Endothelial cell (in vitro differentiated cells): Measurements from ENCODE around the gene NRAS. TPM values are rescaled to one million over a fixed set of nuclear protein-coding genes. Genes with fewer than 3 reads are reported as not detected.

Source experiments
- DNase-seq: peaks from one replicate; pipeline ENCODE4 v3.0.0; 2021; ENCODE audit warnings: low spot score
- H3K27ac Mint-ChIP-seq: one replicate; pipeline ENCODE4 v1.8.0; 2021; ENCODE audit warnings: mixed read lengths, inconsistent platforms; ENCODE audit not compliant: unreplicated experiment
- H3K27me3 Mint-ChIP-seq: one replicate; pipeline ENCODE4 v1.8.0; 2021; ENCODE audit warnings: mild to moderate bottlenecking, moderate library complexity, mixed read lengths, inconsistent platforms; ENCODE audit not compliant: unreplicated experiment
- H3K36me3 Mint-ChIP-seq: one replicate; pipeline ENCODE4 v1.8.0; 2021; ENCODE audit warnings: mild to moderate bottlenecking, low read depth, mixed read lengths, inconsistent platforms; ENCODE audit not compliant: unreplicated experiment
- H3K4me1 Mint-ChIP-seq: one replicate; pipeline ENCODE4 v1.8.0; 2021; ENCODE audit warnings: mild to moderate bottlenecking, mixed read lengths, inconsistent platforms; ENCODE audit not compliant: unreplicated experiment
- H3K4me3 Mint-ChIP-seq: one replicate; pipeline ENCODE4 v1.8.0; 2021; ENCODE audit warnings: mild to moderate bottlenecking, mixed read lengths, inconsistent platforms; ENCODE audit not compliant: unreplicated experiment
- H3K9me3 Mint-ChIP-seq: one replicate; pipeline ENCODE4 v1.8.0; 2021; ENCODE audit warnings: mixed read lengths, inconsistent platforms; ENCODE audit not compliant: unreplicated experiment
- total RNA-seq: library from RNA; stranded (reverse); fragmentation: NEBNext Ultra II Directional; extraction: Animal tissue kit (Norgen Biotek cat#: 25700); gene quantifications from one replicate; pipeline ENCODE4 v1.2.1, GENCODE V29; 2021; ENCODE audit not compliant: unreplicated experiment
- TF ChIP-seq, protein P1 (sequence below): fragments of 200-600 bp; sonication (generic); IDR thresholded peaks from one replicate; pipeline ENCODE4 v1.5.0; 2021; ENCODE audit warnings: antibody characterized with exemption; ENCODE audit not compliant: unreplicated experiment

NRAS gene
- total RNA-seq, 1 donor from 2014 or later: 74.0 TPM

DNA sequence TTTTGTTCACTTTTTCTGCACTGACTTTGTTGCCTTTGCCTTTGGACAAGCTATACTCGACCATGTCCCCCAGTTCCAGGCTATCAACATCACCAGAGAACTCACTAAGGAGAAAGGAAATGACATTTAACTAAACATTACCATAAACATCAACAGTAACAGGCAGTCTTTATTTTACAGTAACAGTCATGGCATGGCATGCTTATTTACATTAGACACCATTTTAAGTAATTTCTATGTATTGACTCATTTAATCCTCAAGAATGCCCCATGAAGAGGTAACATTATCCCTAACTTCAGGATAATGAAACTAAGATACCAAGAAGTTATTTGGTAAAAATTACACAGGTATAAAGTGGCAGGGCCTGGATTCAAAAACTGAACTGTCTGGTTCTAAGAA is 8.7 kb upstream of the NRAS start:
- DNase-seq: no peak
- Mint-ChIP-seq H3K4me3 (peak overlapping the region; percentile 17), H3K4me1 (no peaks in the 10 kb centered on the region), H3K27ac (no peak overlapping the region), H3K36me3 (peaks cover 51% of the 10 kb centered on the region), H3K27me3 (no peaks in the 10 kb centered on the region), H3K9me3 (no peaks in the 10 kb centered on the region)
- TF ChIP-seq, protein P1, sequence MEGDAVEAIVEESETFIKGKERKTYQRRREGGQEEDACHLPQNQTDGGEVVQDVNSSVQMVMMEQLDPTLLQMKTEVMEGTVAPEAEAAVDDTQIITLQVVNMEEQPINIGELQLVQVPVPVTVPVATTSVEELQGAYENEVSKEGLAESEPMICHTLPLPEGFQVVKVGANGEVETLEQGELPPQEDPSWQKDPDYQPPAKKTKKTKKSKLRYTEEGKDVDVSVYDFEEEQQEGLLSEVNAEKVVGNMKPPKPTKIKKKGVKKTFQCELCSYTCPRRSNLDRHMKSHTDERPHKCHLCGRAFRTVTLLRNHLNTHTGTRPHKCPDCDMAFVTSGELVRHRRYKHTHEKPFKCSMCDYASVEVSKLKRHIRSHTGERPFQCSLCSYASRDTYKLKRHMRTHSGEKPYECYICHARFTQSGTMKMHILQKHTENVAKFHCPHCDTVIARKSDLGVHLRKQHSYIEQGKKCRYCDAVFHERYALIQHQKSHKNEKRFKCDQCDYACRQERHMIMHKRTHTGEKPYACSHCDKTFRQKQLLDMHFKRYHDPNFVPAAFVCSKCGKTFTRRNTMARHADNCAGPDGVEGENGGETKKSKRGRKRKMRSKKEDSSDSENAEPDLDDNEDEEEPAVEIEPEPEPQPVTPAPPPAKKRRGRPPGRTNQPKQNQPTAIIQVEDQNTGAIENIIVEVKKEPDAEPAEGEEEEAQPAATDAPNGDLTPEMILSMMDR: no peak

DNA sequence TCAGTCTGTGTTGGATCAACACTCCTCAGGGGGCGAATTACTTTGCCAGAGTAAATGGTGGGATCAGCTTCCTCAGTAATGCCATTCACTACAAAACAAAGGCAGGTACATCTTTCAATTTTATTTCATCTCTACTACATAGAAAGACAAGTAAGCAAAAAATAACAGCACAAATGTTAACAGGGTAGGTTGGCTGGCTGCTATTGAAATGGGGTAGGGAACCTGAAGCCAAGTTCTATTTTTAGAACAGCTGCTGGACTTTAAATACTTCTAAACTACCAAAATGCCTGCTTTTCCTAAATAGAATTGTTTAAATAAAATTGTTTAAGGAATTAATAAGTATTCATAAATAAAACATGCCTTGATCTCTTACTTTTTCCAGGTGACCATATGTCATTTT is 7.3 kb upstream of the NRAS start:
- no peak overlapping the region for H3K4me3 Mint-ChIP-seq
- TF ChIP-seq, protein P1: no peak

DNA sequence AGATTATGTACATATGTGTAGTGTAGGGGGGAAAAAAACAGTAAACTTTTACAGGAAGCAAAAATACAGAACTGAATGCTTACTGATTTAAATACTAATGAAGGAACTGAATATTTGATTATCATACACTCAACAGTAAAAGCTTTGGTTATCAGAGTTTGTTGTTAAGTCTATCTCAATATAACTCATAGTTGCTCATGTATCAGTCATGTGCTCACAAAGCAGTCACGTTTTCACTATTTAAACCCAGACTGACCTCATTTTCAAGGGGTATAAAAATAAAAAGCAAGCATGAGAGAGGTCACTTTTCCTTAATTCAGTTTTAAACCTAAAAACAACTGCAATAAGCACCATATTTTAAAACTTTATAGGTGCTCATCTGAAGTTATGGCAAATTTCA is 6.9 kb upstream of the NRAS start:
- H3K4me1 Mint-ChIP-seq: no peaks in the 10 kb centered on the region
- no peak for DNase-seq
- TF ChIP-seq, protein P1: no peak
- H3K27me3 Mint-ChIP-seq: no peaks in the 10 kb centered on the region
- no peaks in the 10 kb centered on the region for H3K9me3 Mint-ChIP-seq
- H3K4me3 Mint-ChIP-seq: no peak overlapping the region
- H3K36me3 Mint-ChIP-seq: peaks cover 53% of the 10 kb centered on the region
- H3K27ac Mint-ChIP-seq: no peak overlapping the region

More for the DNA sequence above, 7.3 kb upstream of the NRAS start:
- peak overlapping the region; percentile 12 for H3K27ac Mint-ChIP-seq
- H3K36me3 Mint-ChIP-seq: peaks cover 50% of the 10 kb centered on the region
- H3K4me1 Mint-ChIP-seq: no peaks in the 10 kb centered on the region
- H3K27me3 Mint-ChIP-seq: no peaks in the 10 kb centered on the region
- H3K9me3 Mint-ChIP-seq: no peaks in the 10 kb centered on the region
- no peak for DNase-seq

DNA sequence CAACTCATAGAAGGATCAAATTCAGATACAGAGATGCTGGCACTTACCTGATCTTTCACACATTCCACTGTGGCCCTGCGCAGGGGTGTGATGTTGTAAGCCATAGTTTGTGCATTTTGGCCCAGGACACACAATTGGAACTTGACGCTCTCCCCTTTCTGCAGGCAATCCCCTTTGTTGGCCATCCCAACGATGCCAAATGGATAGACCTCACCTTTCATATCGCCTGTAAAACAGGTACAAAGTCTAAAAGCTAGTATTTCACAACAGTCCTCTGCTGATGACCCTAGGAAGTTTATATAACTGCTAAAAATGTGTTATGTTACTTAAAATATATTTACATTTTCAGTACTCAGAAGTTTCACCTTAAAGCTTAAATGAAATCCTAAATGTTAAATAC is 3.9 kb upstream of the NRAS start:
- no peak for DNase-seq
- TF ChIP-seq, protein P1: no peak
- H3K4me1 Mint-ChIP-seq: peaks cover 8% of the 10 kb centered on the region
- peaks cover 4% of the 10 kb centered on the region for H3K27me3 Mint-ChIP-seq
- H3K4me3 Mint-ChIP-seq: no peak overlapping the region
- H3K9me3 Mint-ChIP-seq: no peaks in the 10 kb centered on the region
- peaks cover 56% of the 10 kb centered on the region for H3K36me3 Mint-ChIP-seq
- no peak overlapping the region for H3K27ac Mint-ChIP-seq

DNA sequence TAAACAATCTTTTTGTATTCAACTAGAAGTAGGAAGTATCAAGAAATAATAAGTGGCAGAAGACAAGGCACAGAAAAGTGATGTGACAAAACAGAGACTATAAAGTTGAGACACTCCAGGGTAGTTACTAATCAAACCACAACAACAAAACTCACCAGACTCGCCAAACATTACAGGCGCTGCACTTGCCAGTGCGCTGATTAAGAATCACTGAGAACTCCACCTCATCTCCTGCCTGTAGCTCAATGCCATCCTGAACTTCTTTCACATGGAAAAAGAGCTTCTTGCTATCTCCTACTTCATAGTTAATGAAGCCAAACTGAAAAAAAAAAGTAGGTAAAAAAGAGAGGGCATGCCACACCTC is 2.8 kb upstream of the NRAS start:
- Mint-ChIP-seq H3K36me3 (peaks cover 47% of the 10 kb centered on the region), H3K4me1 (peaks cover 8% of the 10 kb centered on the region), H3K27ac (no peak overlapping the region), H3K27me3 (peaks cover 4% of the 10 kb centered on the region), H3K4me3 (no peak overlapping the region), H3K9me3 (no peaks in the 10 kb centered on the region)
- DNase-seq: no peak
- TF ChIP-seq, protein P1: no peak
